Stomach (tissue), 4 donors: ENCODE results near the gene NGRN.

Experiments used
- POLR2A ChIP-seq, 4 donors: fragments of 450-650 bp; IDR thresholded peaks; one replicate each; pipeline ENCODE4 v1.6.1; 2016; ENCODE audit warnings: antibody characterized with exemption in 4 of 4, control low read depth in 2 of 4, mild to moderate bottlenecking in 1 of 4, moderate library complexity in 1 of 4
- POLR2AphosphoS5 ChIP-seq, 3 donors: sonication (generic); formaldehyde crosslinking; IDR thresholded peaks; one replicate each; pipeline ENCODE4 v1.6.1; 2016; ENCODE audit warnings: antibody characterized with exemption in 3 of 3
- TF ChIP-seq, protein P1 (sequence below), 7 experiments: fragments of 450-650 bp in 4 of 7; fragments of 200-600 bp in 3 of 7; sonication (generic) in 3 of 7; IDR thresholded peaks; one replicate each; pipeline ENCODE4 v1.5.1; 2016 to 2019; ENCODE audit warnings: antibody characterized with exemption in 7 of 7, control low read depth in 2 of 7, mild to moderate bottlenecking in 1 of 7

GRCh38 chr15:90217671-90218394 is 47.6 kb upstream of the NGRN start:
- TF ChIP-seq, protein P1, sequence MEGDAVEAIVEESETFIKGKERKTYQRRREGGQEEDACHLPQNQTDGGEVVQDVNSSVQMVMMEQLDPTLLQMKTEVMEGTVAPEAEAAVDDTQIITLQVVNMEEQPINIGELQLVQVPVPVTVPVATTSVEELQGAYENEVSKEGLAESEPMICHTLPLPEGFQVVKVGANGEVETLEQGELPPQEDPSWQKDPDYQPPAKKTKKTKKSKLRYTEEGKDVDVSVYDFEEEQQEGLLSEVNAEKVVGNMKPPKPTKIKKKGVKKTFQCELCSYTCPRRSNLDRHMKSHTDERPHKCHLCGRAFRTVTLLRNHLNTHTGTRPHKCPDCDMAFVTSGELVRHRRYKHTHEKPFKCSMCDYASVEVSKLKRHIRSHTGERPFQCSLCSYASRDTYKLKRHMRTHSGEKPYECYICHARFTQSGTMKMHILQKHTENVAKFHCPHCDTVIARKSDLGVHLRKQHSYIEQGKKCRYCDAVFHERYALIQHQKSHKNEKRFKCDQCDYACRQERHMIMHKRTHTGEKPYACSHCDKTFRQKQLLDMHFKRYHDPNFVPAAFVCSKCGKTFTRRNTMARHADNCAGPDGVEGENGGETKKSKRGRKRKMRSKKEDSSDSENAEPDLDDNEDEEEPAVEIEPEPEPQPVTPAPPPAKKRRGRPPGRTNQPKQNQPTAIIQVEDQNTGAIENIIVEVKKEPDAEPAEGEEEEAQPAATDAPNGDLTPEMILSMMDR (IDR thresholded peaks at IDR 0.05), result no peak
- TF ChIP-seq POLR2AphosphoS5 (IDR thresholded peaks at IDR 0.05) (no peak), POLR2A (IDR thresholded peaks at IDR 0.05) (no peak)
